Activated T-helper 1 cell treated with anti-CD3 and anti-CD28 coated beads, Interleukin-12 subunit alpha, Interleukin-12 subunit beta, Interleukin-2, Interleukin-4 antibody, amounts not matched to agents 30 ng/mL and 10 ng/mL and 1 ng/mL, durations not matched to agents 14 hours and 24 hours and 36 hours (primary cell): ENCODE data around the gene LRBA. TPM values are rescaled to one million over a fixed set of nuclear protein-coding genes. Genes with fewer than 3 reads are reported as not detected.

Source experiments
- DNase-seq: peaks from one replicate; pipeline ENCODE4 v3.0.0; 2021; ENCODE audit warnings: low spot score
- H3K27ac Mint-ChIP-seq: one replicate; pipeline ENCODE4 v1.8.0; 2021; ENCODE audit warnings: mild to moderate bottlenecking, mixed read lengths
- H3K27me3 Mint-ChIP-seq: one replicate; pipeline ENCODE4 v1.8.0; 2022; ENCODE audit warnings: mild to moderate bottlenecking, moderate library complexity, mixed read lengths; ENCODE audit not compliant: insufficient read depth
- H3K36me3 Mint-ChIP-seq: one replicate; pipeline ENCODE4 v1.8.0; 2021; ENCODE audit warnings: low read depth, mixed read lengths
- H3K4me1 Mint-ChIP-seq: one replicate; pipeline ENCODE4 v1.8.0; 2021; ENCODE audit warnings: low read depth, mixed read lengths
- H3K4me3 Mint-ChIP-seq: one replicate; pipeline ENCODE4 v1.8.0; 2021; ENCODE audit warnings: mild to moderate bottlenecking, moderate library complexity, mixed read lengths
- H3K9me3 Mint-ChIP-seq: one replicate; pipeline ENCODE4 v1.8.0; 2021; ENCODE audit warnings: mixed read lengths
- intact Hi-C: fragments of 100-400 bp; cut with micrococcal nuclease; formaldehyde crosslinking; loops from one replicate; pipeline ENCODE4 v1.15.1; 2024
- total RNA-seq: library from RNA; stranded (reverse); gene quantifications from 2 replicates; pipeline ENCODE4 v1.2.3, GENCODE V29; 2022

LRBA gene
- total RNA-seq, 1 donor from 2014 or later, result 54.2 TPM

DNA sequence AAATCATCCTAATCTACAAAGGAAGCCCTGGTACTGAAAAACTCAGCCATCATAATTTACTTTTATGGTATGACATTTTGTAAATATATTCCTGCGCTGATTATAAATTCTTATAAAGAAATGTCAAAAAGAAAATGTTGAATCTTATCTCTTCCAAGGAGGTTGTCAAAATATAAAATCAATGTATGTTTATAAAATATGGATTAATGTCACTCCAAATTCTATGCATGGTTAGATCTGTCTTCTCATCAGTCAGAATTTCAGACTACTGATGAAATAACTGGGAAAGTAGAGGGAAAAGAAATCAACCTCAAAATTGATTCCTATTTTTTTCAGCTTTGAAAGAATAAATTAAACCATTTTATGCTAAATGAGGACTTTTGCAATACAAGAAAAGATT, 553.1 kb downstream of the LRBA start:
- no peak overlapping the region for H3K27ac Mint-ChIP-seq
- H3K36me3 Mint-ChIP-seq, result peaks cover 10% of the 10 kb centered on the region
- DNase-seq, result no peak
- no peaks in the 10 kb centered on the region for H3K4me1 Mint-ChIP-seq
- no peaks in the 10 kb centered on the region for H3K27me3 Mint-ChIP-seq
- intact Hi-C loops, result no loop called here
- H3K9me3 Mint-ChIP-seq, result no peaks in the 10 kb centered on the region
- no peak overlapping the region for H3K4me3 Mint-ChIP-seq

DNA sequence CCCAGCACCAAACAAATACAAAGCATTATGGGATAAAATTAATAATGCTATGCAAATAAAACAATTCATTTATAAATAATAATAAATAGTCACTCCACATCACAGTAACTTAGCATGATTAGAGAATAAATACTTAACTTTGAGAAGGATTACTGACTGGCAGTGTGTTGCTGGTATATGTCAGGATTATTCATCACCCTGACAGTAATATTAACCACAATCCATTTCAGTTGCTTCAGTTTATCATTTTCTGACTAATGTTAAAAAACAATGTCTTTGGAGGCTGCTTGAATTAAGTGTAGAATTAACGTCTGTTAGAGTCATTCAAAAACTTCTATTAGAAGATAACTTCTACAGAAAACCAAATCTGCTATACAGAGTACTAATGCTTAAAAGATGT, 557.3 kb downstream of the LRBA start:
- intact Hi-C loops, result no loop called here
- Mint-ChIP-seq H3K27ac (no peak overlapping the region), H3K9me3 (peaks cover 5% of the 10 kb centered on the region), H3K4me3 (no peak overlapping the region), H3K36me3 (peaks cover 10% of the 10 kb centered on the region), H3K4me1 (no peaks in the 10 kb centered on the region), H3K27me3 (no peaks in the 10 kb centered on the region)
- no peak for DNase-seq

DNA sequence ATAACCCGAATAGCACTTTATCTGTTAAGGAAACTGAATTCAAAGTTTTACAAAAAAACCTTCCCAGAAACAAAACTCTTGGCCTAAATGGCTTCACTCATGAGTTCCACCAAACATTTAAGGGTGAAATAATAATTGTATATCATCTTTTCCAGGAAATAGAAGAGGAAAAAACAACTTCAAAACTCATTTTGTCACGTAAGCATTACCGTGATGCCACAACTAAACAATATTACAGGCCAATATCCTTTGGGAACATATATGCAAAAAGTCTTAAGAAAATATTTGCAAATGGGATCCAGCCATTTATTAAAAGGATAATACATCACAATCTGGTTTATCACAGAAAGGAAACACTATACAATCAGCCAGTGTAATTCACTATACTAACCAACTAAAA, 563.2 kb downstream of the LRBA start:
- Mint-ChIP-seq H3K4me1 (no peaks in the 10 kb centered on the region), H3K9me3 (peaks cover 5% of the 10 kb centered on the region), H3K27ac (no peak overlapping the region), H3K27me3 (no peaks in the 10 kb centered on the region), H3K36me3 (peaks cover 8% of the 10 kb centered on the region), H3K4me3 (no peak overlapping the region)
- DNase-seq, result no peak
- intact Hi-C loops, result no loop called here

DNA sequence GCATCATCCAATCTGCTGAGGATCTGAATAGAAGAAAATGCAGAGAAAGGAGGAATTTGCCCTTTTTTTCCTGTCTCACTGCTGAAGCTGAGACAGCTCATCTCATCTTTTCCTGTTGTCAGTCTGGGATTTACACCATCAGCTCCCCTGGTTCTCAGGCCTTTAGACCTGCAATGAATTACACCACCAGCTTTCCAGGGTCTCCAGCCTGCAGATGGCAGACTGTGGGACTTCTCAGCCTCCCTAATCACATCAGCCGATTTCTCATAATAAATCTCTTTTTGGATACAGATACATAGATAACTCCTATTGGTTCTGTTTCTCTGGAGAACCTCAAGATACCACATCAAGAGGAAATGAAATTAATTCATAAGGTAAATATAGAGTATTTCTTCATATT, 567.7 kb downstream of the LRBA start:
- no peak for DNase-seq
- peaks cover 2% of the 10 kb centered on the region for H3K36me3 Mint-ChIP-seq
- H3K9me3 Mint-ChIP-seq, result no peaks in the 10 kb centered on the region
- no peak overlapping the region for H3K4me3 Mint-ChIP-seq
- no peak overlapping the region for H3K27ac Mint-ChIP-seq
- H3K4me1 Mint-ChIP-seq, result no peaks in the 10 kb centered on the region
- intact Hi-C loops, result no loop called here
- no peaks in the 10 kb centered on the region for H3K27me3 Mint-ChIP-seq

DNA sequence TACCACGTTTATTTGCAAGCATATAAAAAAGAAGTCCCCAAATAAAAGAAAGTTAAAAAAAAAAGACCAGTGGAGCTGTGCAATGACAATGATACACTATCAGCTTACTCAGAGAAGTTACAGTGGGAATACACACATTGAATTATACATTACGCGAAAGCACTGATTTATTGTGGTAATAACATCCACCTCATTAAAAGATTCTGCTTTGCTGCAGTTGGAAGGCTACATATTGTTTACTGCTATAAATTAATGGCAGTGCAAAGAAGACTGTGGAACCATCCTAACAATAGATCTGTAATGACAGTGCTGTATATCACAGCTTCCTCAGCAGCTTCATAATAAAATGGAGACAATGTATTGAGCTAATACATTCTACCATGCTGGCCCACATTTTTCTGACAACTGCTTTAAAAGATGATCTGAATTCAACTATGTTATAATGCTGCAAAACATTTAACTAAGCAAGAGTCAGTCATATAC, 575.6 kb downstream of the LRBA start:
- no peak for DNase-seq
- no peak overlapping the region for H3K27ac Mint-ChIP-seq
- peaks cover 8% of the 10 kb centered on the region for H3K36me3 Mint-ChIP-seq
- peaks cover 13% of the 10 kb centered on the region for H3K4me1 Mint-ChIP-seq
- intact Hi-C loops, result loop anchor here (5.0 kb wide), 1 partner anchor 658 kb away; the partner anchor contains the start of gene RPS3A
- H3K27me3 Mint-ChIP-seq, result no peaks in the 10 kb centered on the region
- no peak overlapping the region for H3K4me3 Mint-ChIP-seq
- no peaks in the 10 kb centered on the region for H3K9me3 Mint-ChIP-seq

DNA sequence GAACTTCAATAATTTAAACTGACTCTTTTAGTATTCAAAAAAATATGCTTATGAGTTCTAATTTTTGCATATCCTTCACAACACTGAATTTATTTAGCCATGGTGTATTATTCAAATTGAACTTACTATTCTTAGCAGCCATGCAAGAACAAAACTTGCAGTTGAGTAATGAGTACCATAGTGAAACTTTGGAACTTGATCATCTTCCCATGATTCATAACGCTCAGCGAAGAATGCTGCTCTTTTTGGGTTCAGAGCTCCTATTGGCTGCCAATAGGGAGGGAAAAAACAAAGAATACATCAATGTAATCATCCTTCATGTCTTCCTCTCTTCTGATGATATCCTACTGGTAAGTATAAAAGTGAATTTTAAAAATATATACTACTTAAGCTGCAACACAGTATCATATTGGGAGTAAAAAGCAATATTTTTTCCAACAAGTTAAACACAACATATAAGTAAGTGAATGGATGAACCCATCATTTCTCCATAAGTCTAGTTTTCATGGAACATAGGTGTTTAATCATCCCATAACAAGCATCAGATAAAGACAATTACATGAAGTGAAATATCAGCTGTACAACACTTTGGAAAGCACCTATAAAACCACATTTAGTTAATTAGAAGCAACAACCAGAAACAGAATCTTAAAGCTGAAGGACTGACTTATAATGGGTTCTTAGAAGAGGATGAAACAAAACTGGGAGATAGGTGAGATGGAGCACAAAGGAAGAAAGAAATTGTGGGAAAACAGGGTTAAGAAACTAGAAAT, 578.3 kb downstream of the LRBA start:
- Mint-ChIP-seq H3K9me3 (no peaks in the 10 kb centered on the region), H3K4me3 (no peak overlapping the region), H3K4me1 (peaks cover 13% of the 10 kb centered on the region), H3K36me3 (peaks cover 11% of the 10 kb centered on the region), H3K27ac (peak overlapping the region; percentile 1), H3K27me3 (no peaks in the 10 kb centered on the region)
- no peak for DNase-seq
- intact Hi-C loops, result loop anchor here (1.0 to 5.0 kb wide), 6 partner anchors 35 to 661 kb away; partner anchors contain the start of gene RPS3A

DNA sequence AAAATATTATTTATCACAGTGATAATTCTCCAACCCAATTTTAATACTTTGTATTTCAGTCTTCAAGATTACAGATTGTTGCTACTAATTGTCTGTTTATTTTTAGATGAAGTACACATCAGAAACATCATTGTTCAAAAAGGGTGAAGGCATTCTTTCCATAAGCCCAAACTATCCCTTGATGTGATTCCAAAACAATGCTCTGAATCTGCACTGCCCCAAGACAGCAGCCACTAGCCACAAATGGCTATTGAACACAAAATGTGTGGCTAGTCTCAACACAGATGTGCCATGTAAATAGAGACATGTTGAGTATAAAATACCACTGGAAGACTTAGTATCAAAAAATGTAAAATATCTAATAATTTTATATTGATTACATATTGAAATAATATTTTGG, 583.9 kb downstream of the LRBA start:
- no peak overlapping the region for H3K27ac Mint-ChIP-seq
- H3K9me3 Mint-ChIP-seq, result no peaks in the 10 kb centered on the region
- DNase-seq, result no peak
- no peak overlapping the region for H3K4me3 Mint-ChIP-seq
- intact Hi-C loops, result no loop called here
- no peaks in the 10 kb centered on the region for H3K27me3 Mint-ChIP-seq
- H3K36me3 Mint-ChIP-seq, result peaks cover 10% of the 10 kb centered on the region
- peaks cover 2% of the 10 kb centered on the region for H3K4me1 Mint-ChIP-seq

DNA sequence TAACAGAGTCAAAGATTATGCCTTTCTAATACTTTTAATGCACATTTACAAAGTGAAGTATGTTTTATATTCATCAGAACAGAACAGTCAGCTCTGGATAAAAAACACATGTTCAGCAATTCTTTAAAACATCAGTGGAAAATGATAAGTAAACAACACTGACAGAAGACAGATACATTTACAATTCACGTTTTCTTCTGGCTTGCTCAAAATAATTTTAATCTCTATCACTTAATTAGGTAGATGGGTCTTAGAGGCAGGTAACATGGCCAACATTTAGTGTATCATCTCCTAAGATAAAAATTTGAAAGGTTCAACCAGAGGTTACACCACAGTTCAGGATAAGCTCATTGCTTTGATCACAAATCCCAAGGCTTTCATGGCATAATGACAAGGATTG, 589.9 kb downstream of the LRBA start:
- Mint-ChIP-seq H3K27me3 (no peaks in the 10 kb centered on the region), H3K36me3 (no peaks in the 10 kb centered on the region), H3K4me3 (no peak overlapping the region), H3K9me3 (no peaks in the 10 kb centered on the region), H3K27ac (no peak overlapping the region), H3K4me1 (no peaks in the 10 kb centered on the region)
- intact Hi-C loops, result no loop called here
- DNase-seq, result no peak

DNA sequence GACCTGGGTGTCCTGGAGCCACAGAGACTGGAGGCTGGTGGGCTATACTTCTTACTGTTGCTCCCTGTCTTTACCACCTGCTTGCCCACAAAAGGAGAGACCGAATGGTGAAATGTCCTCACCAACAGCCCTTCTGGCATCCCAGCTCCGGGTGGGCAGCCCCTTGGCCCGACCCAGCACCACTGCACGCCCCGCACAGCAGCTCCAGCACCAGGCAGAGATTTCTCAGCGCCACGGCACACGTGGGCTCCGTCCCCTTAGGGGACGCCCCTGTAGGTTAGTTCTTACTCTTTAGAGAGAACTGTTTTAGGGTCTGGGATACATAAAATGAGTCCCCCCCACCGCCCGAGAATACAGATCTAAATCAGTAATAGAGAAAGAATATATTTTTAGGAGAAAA, 591.6 kb downstream of the LRBA start:
- Mint-ChIP-seq H3K9me3 (no peaks in the 10 kb centered on the region), H3K27me3 (no peaks in the 10 kb centered on the region), H3K36me3 (no peaks in the 10 kb centered on the region), H3K27ac (peak overlapping the region; percentile 21), H3K4me1 (no peaks in the 10 kb centered on the region), H3K4me3 (no peak overlapping the region)
- no peak for DNase-seq
- intact Hi-C loops, result no loop called here

DNA sequence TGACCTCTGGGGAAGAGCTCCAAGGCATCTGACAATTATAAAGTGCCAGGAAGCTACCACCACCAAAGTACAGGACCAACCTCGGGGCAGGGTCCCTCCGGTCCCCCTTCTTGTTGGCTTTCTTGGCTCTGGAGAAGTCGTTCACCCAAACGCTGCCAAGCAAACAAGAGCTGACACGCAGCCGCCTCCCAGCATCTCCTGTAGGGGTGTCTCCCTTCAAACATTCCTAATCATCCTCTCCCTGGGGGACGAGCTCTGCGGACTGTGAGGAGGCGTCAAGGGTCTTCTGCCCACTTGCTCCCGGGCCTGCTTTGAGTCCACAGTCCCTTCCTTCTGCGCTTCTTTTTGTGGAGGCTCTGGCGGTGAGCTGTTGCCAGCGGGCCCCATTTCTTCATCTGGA, 592.0 kb downstream of the LRBA start:
- H3K4me1 Mint-ChIP-seq, result no peaks in the 10 kb centered on the region
- H3K9me3 Mint-ChIP-seq, result no peaks in the 10 kb centered on the region
- H3K36me3 Mint-ChIP-seq, result no peaks in the 10 kb centered on the region
- H3K27me3 Mint-ChIP-seq, result no peaks in the 10 kb centered on the region
- intact Hi-C loops, result no loop called here
- DNase-seq, result no peak
- H3K27ac Mint-ChIP-seq, result no peak overlapping the region
- no peak overlapping the region for H3K4me3 Mint-ChIP-seq

DNA sequence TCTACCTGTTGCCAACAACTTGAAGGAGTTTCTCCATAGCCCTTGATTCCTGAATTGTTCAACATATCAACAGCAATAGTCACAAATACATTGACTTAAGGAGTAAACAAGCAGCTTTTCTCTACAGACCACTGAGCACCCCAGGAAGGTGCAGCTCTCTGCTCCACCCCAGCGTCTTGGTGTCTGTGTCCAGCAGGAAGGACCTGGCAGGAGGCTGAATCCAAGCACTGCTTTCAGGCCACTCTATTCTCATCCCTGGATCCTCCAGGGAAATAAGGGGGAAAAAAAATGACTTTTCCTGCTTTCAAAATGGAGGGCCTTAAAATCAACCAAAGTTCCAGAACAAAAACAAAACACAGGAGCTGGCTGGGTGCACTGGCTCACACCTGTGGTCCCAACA, 593.5 kb downstream of the LRBA start:
- H3K9me3 Mint-ChIP-seq, result no peaks in the 10 kb centered on the region
- H3K27ac Mint-ChIP-seq, result no peak overlapping the region
- H3K27me3 Mint-ChIP-seq, result no peaks in the 10 kb centered on the region
- no peak overlapping the region for H3K4me3 Mint-ChIP-seq
- intact Hi-C loops, result no loop called here
- no peak for DNase-seq
- no peaks in the 10 kb centered on the region for H3K4me1 Mint-ChIP-seq
- no peaks in the 10 kb centered on the region for H3K36me3 Mint-ChIP-seq

DNA sequence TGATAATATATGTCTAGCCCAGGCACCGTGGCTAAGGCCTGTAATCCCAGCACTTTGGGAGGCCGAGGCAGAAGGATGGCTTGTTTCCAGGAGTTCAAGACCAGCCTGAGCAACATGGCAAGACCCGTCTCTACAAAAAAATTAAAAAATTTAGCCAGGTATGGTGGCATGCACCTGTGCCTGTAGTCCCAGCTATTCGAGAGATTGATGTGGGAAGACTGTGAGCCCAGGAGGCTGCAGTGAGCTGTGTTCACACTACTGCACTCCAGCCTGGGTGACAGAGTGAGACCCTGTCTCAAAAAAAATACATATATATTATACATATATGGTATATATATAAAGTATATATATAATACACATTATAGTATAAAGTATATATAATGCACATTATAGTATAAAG, 595.1 kb downstream of the LRBA start:
- DNase-seq, result no peak
- no peaks in the 10 kb centered on the region for H3K27me3 Mint-ChIP-seq

DNA sequence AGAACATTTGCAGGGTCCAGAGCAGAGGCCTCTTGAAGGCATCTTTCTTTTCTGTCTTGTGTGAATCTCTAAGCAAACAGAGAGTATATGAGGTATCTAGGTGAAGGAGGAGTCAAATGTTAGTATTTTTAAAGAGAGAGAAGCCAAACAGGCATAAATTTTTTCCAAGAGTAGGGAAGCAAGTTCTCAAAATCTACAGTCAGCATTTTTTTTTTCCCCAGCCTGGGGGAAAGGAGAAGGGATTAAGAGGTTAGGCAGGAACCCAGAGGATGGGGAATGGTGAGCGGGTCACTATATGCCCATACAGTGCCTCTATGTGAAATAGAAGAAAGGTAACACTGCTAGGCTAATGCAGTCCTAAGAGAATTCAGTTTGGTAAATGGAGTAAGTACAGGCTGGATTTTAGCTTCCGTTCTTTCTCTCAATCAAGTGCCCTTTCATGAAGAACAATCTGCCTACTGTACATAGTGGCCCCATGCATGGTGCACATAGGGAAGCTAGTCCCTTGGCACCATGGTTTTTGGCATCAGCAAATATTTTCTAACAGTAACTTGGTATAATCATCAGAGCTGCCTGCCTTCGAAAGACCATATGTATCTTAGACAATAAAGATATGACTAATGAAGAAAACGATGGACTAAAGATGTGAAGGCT, 596.2 kb downstream of the LRBA start:
- Mint-ChIP-seq H3K4me3 (no peak overlapping the region), H3K27ac (no peak overlapping the region), H3K9me3 (no peaks in the 10 kb centered on the region), H3K4me1 (no peaks in the 10 kb centered on the region), H3K27me3 (no peaks in the 10 kb centered on the region), H3K36me3 (no peaks in the 10 kb centered on the region)
- DNase-seq, result no peak
- intact Hi-C loops, result no loop called here

More for the DNA sequence above, 595.1 kb downstream of the LRBA start:
- no peaks in the 10 kb centered on the region for H3K36me3 Mint-ChIP-seq
- H3K27ac Mint-ChIP-seq, result no peak overlapping the region
- no peaks in the 10 kb centered on the region for H3K9me3 Mint-ChIP-seq
- no peak overlapping the region for H3K4me3 Mint-ChIP-seq
- intact Hi-C loops, result no loop called here
- H3K4me1 Mint-ChIP-seq, result no peaks in the 10 kb centered on the region
